HG03196 (cell line): Measurements from ENCODE around the gene SSUH2.
"Not testable (repeated sequence)": the region's sequence is repeated elsewhere in the genome, so short reads cannot be mapped to it uniquely, and the experiment has no call there.

Experiments used
- ATAC-seq: cut with Tn5 transposase; IDR thresholded peaks from one replicate; pipeline ENCODE4 v1.9.1; 2021; ENCODE audit not compliant: unreplicated experiment

SSUH2 gene

DNA sequence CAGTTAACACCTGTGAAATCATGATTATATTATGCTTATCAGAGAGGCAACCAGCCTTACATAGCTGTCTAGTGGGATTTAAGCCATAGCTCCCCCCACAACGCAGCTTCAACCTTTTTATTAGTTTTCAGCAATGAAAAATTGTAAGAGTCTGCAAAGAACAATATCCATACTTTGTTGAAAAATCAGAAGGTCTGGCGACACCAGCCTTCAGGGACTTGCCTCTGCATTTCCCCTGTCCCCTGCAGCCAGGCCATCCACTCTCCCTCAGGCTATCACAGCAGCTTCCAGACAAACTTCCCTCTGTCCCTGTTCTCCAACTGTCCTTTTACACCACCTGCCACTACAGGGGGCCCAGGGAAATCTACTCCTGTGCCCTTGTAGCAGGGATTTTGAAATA is 59.9 kb downstream of the SSUH2 start:
- ATAC-seq: no peak

DNA sequence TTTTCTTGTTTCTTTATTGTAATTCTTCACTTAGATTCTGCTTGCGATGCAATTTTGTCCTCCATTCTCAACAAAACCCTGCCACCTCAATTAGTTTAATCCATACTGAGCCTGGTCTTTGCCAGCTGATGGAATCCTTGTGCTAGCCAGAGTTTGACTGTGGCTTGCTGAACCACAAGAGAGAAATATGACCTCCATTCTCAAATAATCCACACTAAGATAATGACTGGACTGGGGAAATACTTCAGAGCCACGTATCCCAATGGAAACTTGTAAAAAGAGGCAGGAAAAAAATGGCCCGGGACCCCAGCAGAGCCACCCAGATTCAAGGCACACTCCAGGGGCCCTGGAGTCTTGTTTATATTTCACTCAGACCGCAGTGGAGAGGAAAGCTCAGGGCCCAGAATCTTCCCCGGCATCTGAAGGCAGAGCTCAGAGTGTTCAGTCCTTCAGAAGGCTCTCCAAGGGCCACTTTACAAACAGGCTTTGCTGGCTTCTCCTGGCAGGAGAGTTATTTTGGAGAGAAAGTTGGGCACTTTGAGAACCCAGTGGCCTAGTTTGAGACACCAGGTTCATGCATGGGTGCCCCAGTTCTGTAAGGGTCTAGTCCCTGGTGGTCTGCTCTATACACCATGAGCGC is 62.7 kb downstream of the SSUH2 start:
- no peak for ATAC-seq

DNA sequence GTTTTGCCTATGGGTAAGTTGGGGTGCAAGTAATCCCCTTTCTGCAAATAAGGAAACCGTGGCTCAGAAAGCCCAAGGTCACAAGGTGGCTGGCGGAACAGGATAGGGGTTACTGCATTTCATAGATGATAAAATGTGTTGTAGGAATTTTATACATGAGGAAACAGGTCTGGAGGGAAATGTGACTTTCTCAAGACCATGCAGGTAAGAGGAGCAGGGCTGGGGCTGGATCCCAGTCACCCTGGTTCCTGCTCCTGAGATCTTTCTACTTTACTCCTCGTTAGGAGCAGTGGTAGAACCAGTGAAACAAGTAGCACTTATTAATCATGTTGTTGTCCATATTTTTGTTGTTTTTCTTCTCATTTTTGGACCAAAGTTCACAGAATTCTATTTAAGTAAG is 63.2 kb downstream of the SSUH2 start:
- ATAC-seq: no peak

DNA sequence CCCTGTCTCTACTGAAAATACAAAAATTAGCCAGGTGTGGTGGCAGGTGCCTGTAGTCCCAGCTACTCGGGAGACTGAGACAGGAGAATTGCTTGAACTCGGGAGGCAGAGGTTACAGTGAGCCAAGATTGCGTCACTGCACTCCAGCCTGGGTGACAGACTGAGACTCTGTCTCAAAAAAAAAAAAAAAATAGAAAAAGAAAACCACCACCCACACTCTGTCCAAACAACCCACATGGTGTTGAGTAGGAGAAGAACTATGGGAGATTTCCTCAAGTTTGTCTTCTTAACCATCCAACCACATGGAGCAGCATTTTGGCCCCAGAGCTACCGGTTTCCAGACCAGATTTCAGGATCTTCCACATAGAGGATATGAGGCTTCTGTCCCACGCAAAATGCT is 64.2 kb downstream of the SSUH2 start:
- not testable (repeated sequence) for ATAC-seq

DNA sequence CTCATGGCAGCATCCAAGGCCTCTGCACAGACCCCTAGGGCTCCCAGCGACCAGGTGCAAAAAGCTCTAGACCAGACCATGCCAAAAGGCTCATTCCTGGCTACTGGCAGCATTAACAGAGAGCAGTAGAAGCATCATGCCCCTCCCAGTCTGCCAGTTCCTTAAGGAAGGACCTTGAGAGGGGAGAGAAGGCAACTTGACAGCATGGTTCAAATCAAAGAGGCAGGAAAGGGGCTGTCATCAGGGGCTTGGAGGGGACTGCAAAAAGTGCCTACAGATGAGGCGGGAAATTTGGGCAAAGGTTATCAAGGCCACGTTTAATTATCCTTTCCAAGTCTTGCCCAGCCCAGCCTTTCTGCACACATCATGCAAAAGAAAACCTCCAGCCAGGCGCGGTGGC is 64.7 kb downstream of the SSUH2 start:
- no peak for ATAC-seq

DNA sequence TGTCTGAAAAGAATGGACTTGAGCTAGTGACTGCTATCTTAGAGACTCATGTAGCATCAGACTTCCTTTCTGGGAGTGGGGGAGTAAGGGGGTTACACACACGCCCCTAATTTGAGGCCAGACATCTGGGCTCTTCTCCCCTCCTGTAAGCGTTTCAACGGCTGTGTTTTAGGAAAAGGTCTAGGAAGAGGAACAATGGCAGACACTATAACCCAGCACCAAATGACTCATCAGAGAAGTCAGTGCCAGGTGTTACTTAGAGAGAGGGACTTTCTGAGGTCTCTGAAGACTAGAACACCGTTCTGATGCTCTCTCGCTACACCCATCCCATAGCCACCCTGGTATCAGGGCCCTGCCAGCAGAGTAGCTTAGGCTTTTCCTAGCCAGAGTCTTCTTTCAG is 65.5 kb downstream of the SSUH2 start:
- peak; percentile 98 for ATAC-seq

DNA sequence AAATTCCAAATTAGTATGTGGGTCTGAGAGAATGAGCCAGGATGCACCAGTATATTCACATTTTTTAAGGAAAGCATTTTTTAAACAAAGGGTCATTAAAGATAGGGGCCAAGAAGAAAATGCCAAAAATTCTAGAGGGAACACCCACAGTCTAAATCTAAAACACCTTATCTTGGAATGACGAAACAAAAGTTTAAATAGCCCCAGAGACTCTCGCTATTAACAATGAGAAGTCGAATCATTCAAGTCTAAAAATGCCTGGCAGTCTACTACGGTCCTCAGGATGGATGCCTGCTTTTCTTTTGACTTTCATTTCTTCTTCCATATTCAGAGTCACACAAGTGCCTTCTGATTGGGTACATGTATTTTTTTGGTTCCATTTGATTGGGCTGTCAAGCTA is 66.3 kb downstream of the SSUH2 start:
- ATAC-seq: no peak

DNA sequence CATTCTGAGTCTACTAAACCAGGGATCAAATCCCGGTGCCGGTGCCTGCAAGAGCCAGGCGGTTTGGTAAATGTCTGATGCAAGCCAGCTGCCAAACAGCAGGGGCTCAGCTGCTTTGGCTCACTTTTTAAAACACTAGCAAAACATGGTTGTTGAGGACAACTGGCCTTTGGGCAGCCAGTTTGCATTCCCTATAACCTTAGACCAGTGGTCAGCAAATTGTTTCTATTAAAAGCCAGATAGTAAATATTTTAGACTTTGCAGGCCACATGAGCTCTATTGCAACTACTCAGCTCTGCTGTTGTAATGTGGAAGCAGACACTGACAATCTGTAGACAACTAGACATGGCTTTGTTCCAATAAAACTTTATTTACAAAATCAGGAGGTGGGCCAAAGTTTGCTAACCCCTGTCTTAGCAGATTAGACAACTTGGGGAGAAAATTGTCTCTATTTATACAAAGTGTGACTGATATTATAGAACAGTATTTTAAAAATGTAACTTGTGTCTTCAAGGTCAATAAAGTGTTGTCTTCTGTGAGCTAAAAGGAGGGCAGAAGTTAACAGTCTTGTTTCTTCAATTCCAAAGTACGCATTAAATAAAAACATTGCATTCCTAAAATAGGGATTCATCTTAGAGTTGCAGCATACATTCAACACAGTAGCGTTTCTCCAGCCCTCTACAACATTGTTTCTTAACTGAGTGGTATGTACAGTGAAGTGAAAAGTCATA is 67.6 kb downstream of the SSUH2 start:
- no peak for ATAC-seq

DNA sequence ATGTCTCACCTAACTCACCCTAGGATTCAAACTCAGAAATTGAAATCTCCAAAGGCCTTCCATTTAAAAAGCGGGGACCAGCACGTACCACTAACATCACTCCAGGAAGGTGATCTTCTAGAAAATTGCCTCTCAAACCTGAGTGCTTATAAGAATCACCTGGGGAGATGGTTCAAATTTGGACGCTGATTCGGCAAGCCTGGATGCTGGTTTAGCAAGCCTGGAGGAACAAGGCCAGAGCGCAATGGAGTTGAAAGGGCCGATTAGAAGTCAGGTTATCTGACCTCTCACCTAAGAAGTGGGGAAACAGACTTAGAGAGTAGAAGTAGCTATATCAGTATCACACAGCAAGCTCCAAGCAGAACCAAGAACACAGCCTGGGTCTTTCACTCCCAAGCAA is 68.2 kb downstream of the SSUH2 start:
- ATAC-seq: no peak

DNA sequence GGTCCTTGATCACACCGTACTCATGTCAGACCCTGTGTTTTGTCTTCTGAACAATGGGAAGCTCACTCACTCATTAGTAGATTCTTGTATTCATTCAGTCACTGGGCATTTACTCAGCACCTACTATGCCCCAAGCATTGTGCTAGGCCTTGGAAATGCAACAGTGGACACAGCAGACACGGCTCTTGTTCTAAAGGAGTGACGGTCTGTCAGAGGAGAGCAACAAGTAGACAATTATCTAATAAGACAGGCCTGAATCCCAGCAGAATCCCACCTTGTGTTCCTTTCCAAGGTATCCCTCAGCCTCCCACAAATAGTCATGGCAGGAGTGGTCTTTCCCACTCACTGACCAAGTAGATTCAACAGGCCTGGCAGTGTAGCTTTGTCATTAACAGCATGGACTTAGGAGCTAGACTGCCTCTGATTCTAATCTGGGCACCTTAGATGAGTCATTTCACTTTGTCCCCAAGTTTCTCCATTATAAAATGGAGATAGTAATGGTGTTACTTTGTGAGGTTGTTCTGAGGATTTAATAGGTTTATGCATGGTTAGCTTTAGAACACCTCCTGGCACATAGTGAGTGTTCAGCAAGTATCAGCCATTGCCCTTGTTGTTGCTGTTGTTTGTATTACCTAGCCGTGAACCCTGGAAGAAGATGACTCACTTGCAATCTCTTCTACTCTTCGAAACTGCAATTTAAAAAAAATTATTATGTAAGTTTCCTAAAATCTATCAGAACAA is 69.1 kb downstream of the SSUH2 start:
- no peak for ATAC-seq

DNA sequence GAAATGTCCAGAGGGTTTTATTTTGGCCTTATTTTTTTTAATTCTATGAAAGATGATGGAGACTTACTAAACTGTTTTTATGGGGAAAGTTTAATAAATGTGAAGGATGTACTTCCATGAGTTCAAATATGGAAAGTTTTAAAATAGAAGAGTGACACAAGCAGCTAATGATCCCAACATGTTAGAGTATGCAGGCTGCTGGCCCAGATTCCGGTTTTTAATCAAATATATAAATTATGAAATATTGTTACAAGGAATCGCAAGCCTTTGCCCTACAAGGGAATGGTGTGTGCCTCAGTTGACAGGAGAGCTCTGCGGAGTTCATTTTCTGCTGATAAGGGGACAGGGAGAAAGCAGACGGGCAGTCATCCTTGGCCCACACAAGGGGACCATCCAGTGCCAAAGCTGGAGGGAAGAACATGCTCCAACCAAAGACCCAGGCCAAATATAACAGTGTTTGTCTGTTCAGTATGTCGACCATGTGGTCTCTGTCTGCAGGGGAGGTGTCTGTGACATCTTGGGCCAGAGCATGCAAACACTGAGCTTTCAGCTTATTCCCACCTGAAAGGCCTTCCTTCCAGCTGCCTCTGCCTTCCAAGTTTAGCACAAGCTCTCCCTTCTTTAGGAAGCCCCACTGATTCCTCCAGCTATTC is 69.8 kb downstream of the SSUH2 start:
- ATAC-seq: no peak

DNA sequence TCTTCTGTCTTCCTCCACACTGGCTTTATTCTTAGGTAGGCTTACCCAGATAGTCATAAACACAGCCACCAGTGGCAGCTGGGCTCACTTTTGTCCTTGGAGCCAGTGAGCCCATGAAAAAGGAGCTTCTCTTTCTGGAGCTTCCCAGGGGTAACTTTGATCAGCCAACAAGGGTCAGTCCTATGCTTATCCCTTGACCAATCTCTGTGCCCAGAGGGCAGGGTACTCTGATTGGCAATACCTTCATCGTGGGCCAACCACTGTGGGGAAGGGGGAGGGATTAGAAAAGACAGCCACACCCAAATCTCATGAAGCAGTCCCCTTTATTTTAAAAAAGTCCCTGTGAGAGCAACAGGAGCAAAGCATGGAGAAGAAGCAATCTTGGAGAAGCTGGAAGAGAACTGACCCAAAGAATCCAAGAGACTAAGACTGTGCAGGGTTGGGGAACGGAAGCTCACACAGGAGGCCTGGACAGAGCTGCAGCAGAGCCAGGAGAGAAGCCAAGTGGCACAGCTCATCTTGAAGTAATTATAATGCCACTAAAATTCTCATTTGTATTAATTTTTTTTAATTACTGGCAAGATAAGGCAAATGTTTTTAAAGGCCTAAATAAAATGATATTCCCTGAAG is 70.4 kb downstream of the SSUH2 start:
- ATAC-seq: no peak

DNA sequence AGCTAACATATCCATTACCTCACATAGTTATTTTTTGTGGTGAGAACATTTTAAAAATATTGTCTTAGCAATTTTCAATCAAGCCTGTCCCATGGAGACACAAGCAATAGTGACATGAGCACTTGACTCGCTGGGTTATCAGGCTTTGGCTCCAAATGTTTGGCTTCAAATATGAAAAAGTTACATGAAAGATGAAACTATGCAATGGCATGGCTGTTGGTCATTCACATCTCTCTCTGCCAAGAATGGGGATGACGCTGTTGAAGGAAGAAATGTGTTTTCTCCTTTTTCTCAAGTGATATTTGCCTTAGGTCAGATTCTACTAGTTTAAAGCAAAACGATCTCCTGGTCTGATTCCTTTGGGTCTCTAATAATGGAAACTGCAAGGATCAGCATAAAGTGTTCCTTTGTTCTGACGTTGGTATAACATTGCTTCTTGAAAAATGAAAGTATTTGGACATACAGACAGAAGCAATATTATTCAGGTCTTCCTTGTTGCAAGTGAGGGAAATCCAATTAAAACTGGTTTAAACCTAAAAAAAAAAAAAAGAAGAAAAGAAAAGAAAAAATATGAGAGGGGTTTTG is 71.2 kb downstream of the SSUH2 start:
- no peak for ATAC-seq

DNA sequence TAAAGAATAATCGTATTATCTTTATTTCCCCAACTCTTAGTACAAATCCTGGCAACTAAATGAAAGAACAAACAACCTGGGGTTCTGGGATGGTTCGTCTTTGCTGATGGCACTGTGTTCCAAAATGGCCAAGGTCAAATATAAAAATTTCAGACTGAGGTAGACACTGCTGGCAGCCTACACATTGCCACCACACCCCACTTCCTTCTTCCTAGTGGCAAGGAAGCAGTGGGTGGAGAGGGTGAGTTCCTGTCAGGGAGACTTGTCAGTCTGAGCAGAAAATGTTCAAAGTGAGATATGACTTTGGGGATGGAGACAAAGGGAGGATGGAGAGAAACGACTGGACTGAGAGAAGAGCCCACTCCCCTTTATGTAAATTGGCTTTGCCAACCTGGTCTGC is 73.3 kb downstream of the SSUH2 start:
- ATAC-seq: no peak
